DND-41 (cell line): ENCODE measurements around the gene SLC43A1.

Experiments
- CTCF ChIP-seq: IDR thresholded peaks from 2 replicates; pipeline ENCODE4 v1.5.1; 2012; ENCODE audit warnings: borderline replicate concordance, low read length, moderate library complexity, mild to moderate bottlenecking; ENCODE audit not compliant: poor library complexity, severe bottlenecking; ENCODE audit errors: extremely low read depth
- EZH2 ChIP-seq: IDR thresholded peaks from 3 replicates; pipeline ENCODE4 v1.6.1; 2012; ENCODE audit warnings: borderline replicate concordance, low read depth, mild to moderate bottlenecking, moderate library complexity, low read length, inconsistent platforms; ENCODE audit not compliant: severe bottlenecking

- TF ChIP-seq CTCF (peak; percentile 96), EZH2 (no peak)
Measured at GRCh38 chr11:57527056-57527631, 11.6 kb upstream of the SLC43A1 start.
